GM12891 (cell line): ENCODE data around the gene SLC25A17.
"Not testable (repeated sequence)": the region's sequence is repeated elsewhere in the genome, so short reads cannot be mapped to it uniquely, and the experiment has no call there.

Experiments used
- POLR2A ChIP-seq: IDR thresholded peaks from 2 replicates; pipeline ENCODE4 v1.6.1; 2011; ENCODE audit warnings: low read depth, low read length, control low read depth
- POLR2AphosphoS5 ChIP-seq: IDR thresholded peaks from 2 replicates; pipeline ENCODE4 v1.6.1; 2011; ENCODE audit warnings: low read depth, low read length, control low read depth

DNA sequence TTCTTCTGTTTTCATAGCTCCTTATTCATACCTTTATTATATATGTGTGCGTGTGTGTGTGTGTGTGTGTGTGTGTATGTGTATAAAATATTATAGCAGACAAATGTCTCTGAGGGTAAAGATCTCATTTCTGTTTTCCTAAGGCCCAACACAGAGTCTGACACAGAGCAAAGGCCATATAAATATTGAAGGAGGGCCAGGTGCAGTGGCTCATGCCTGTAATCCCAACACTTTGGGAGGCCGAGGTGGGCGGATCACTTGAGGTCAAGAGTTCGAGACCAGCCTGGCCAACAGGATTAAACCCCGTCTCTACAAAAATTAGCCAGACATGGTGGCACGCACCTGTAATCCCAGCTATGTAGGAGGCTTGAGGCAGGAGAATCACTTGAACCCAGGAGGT, 49.2 kb upstream of the SLC25A17 start:
- not testable (repeated sequence) for TF ChIP-seq POLR2AphosphoS5, POLR2A
